ENCODE results near the gene CNTN5. TPM values are rescaled to one million over a fixed set of nuclear protein-coding genes. Genes with fewer than 3 reads are reported as not detected.

CNTN5 gene
- total and polyA plus RNA-seq, 7 donors: under 0.01 to 0.46 TPM; not detected in 5

- H3K4me1 ChIP-seq: no peaks in the 10 kb centered on the region
- no peaks in the 10 kb centered on the region for H3K36me3 ChIP-seq (ENCODE audit: insufficient read depth in 1 of 2, low read depth in 1 of 2)
- H3K27me3 ChIP-seq (ENCODE audit: insufficient read depth in 3 of 3, low read length in 2 of 3): no peaks in the 10 kb centered on the region
- no peak overlapping the region for H3K4me3 ChIP-seq
- no peak overlapping the region for H3K27ac ChIP-seq
- DNase-seq (no peak), ATAC-seq (no peak)
- intact Hi-C loops (cut with DNase I): no loop called here
- 87 to 95% (median 89%) methylated on average over 2 of the region's 2 CpGs for WGBS, 3 donors
- H3K9me3 ChIP-seq: no peaks in the 10 kb centered on the region
- no peak for TF ChIP-seq CTCF (IDR thresholded peaks at IDR 0.05)
These were observed 569.0 kb downstream of the CNTN5 start for GRCh38 chr11:99589771-99590170.

- H3K36me3 ChIP-seq (ENCODE audit: insufficient read depth in 1 of 2, low read depth in 1 of 2): no peaks in the 10 kb centered on the region
- H3K4me3 ChIP-seq: no peak overlapping the region
- no peaks in the 10 kb centered on the region for H3K4me1 ChIP-seq
- intact Hi-C loops (cut with DNase I): no loop called here
- DNase-seq (no peak), ATAC-seq (no peak)
- TF ChIP-seq CTCF (IDR thresholded peaks at IDR 0.05): no peak
- no peak overlapping the region for H3K27ac ChIP-seq
- WGBS, 3 donors: 63 to 73% (median 71%) methylated on average over 4 of the region's 4 CpGs
- no peaks in the 10 kb centered on the region for H3K9me3 ChIP-seq
- H3K27me3 ChIP-seq (ENCODE audit: insufficient read depth in 3 of 3, low read length in 2 of 3): no peaks in the 10 kb centered on the region
These were observed 571.5 kb downstream of the CNTN5 start for GRCh38 chr11:99592266-99592665.

GRCh38 chr11:99593197-99593596, 572.4 kb downstream of the CNTN5 start:
- Histone ChIP-seq H3K36me3 (ENCODE audit: insufficient read depth in 1 of 2, low read depth in 1 of 2) (no peaks in the 10 kb centered on the region), H3K27ac (no peak overlapping the region), H3K27me3 (ENCODE audit: insufficient read depth in 3 of 3, low read length in 2 of 3) (no peaks in the 10 kb centered on the region), H3K4me1 (no peaks in the 10 kb centered on the region), H3K4me3 (no peak overlapping the region), H3K9me3 (no peaks in the 10 kb centered on the region)
- WGBS, 3 donors: 45 to 58% (median 56%) methylated on average over 1 of the region's 1 CpG
- no peak for ATAC-seq
- no peak for TF ChIP-seq CTCF (IDR thresholded peaks at IDR 0.05)
- intact Hi-C loops (cut with DNase I): no loop called here
- no peak for DNase-seq

- H3K27me3 ChIP-seq (ENCODE audit: insufficient read depth in 3 of 3, low read length in 2 of 3): no peaks in the 10 kb centered on the region
- no peaks in the 10 kb centered on the region for H3K36me3 ChIP-seq (ENCODE audit: insufficient read depth in 1 of 2, low read depth in 1 of 2)
- no peak overlapping the region for H3K27ac ChIP-seq
- WGBS, 3 donors: 85 to 90% (median 89%) methylated on average over 1 of the region's 1 CpG
- DNase-seq (no peak), ATAC-seq (no peak)
- no peak for TF ChIP-seq CTCF (IDR thresholded peaks at IDR 0.05)
- intact Hi-C loops (cut with DNase I): no loop called here
- H3K4me1 ChIP-seq: no peaks in the 10 kb centered on the region
- H3K9me3 ChIP-seq: no peaks in the 10 kb centered on the region
- H3K4me3 ChIP-seq: no peak overlapping the region
These were observed 580.4 kb downstream of the CNTN5 start for GRCh38 chr11:99601179-99601578.

GRCh38 chr11:99614352-99614751, 593.6 kb downstream of the CNTN5 start:
- TF ChIP-seq CTCF (IDR thresholded peaks at IDR 0.05): no peak
- Histone ChIP-seq H3K27me3 (ENCODE audit: insufficient read depth in 3 of 3, low read length in 2 of 3) (no peaks in the 10 kb centered on the region), H3K4me3 (no peak overlapping the region), H3K36me3 (ENCODE audit: insufficient read depth in 1 of 2, low read depth in 1 of 2) (no peaks in the 10 kb centered on the region), H3K4me1 (no peaks in the 10 kb centered on the region), H3K9me3 (no peaks in the 10 kb centered on the region), H3K27ac (no peak overlapping the region)
- WGBS, 3 donors: 64 to 77% (median 69%) methylated on average over 3 of the region's 3 CpGs
- DNase-seq (no peak), ATAC-seq (no peak)
- intact Hi-C loops (cut with DNase I): no loop called here

Data from psoas muscle (tissue), 8 donors.